ENCODE results near the gene CPED1. TPM values are rescaled to one million over a fixed set of nuclear protein-coding genes. Genes with fewer than 3 reads are reported as not detected.

CPED1 gene
- total RNA-seq, 1 donor from 2014 or later: not detected

DNA sequence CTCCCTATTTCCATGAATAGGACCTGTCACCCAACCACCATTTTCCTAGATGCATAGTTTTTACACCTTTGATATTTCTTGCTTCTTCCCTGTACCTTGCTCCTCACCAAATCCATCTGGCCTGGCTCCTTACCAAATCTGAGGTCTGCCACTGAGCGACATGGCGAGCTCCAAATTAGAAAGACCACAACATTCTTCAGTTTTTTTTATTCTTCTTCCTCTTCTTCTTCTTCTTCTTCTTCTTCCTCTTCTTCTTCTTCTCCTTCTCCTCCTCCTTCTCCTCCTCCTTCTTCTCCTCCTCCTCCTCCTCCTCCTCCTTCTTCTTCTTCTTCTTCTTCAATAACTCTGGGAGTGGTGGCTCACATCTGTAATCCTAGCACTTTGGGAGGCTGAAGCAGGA lies 7.1 kb downstream of the CPED1 start:
- Histone ChIP-seq H3K36me3 (no peaks in the 10 kb centered on the region), H3K4me1 (no peaks in the 10 kb centered on the region), H3K27ac (no peak overlapping the region), H3F3A (ENCODE audit: low read depth) (no peaks in the 10 kb centered on the region), H2AFZ (replicated peaks) (no peak overlapping the region), H3K79me2 (ENCODE audit: low read depth) (no peaks in the 10 kb centered on the region), H3K9me3 (ENCODE audit: low read depth) (no peaks in the 10 kb centered on the region), H3K9ac (no peak overlapping the region), H4K20me1 (ENCODE audit: low read depth) (no peaks in the 10 kb centered on the region), H3K27me3 (peaks cover 9% of the 10 kb centered on the region), H3K4me3 (no peak overlapping the region), H3K4me2 (no peak overlapping the region)
- no peak for DNase-seq (ENCODE audit: low spot score)
- Mint-ChIP-seq H3K27me3 (ENCODE audit: insufficient read depth, low read depth) (no peaks in the 10 kb centered on the region), H3K36me3 (no peaks in the 10 kb centered on the region), H3K4me3 (no peak overlapping the region), H3K27ac (no peak overlapping the region), H3K9me3 (no peaks in the 10 kb centered on the region), H3K4me1 (no peaks in the 10 kb centered on the region)
- TF ChIP-seq EZH2phosphoT487 (IDR thresholded peaks at IDR 0.05): no peak
- TF ChIP-seq, protein P1, sequence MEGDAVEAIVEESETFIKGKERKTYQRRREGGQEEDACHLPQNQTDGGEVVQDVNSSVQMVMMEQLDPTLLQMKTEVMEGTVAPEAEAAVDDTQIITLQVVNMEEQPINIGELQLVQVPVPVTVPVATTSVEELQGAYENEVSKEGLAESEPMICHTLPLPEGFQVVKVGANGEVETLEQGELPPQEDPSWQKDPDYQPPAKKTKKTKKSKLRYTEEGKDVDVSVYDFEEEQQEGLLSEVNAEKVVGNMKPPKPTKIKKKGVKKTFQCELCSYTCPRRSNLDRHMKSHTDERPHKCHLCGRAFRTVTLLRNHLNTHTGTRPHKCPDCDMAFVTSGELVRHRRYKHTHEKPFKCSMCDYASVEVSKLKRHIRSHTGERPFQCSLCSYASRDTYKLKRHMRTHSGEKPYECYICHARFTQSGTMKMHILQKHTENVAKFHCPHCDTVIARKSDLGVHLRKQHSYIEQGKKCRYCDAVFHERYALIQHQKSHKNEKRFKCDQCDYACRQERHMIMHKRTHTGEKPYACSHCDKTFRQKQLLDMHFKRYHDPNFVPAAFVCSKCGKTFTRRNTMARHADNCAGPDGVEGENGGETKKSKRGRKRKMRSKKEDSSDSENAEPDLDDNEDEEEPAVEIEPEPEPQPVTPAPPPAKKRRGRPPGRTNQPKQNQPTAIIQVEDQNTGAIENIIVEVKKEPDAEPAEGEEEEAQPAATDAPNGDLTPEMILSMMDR (IDR thresholded peaks at IDR 0.05): no peak
- no peak for TF ChIP-seq EZH2 (IDR thresholded peaks at IDR 0.05)

GRCh38 chr7:120996333-120996987 lies 7.9 kb downstream of the CPED1 start:
- H3K4me3 Mint-ChIP-seq: no peak overlapping the region
- H3K9me3 Mint-ChIP-seq: no peaks in the 10 kb centered on the region
- no peaks in the 10 kb centered on the region for H3K4me1 Mint-ChIP-seq
- H3K27me3 Mint-ChIP-seq (ENCODE audit: insufficient read depth, low read depth): no peaks in the 10 kb centered on the region
- Histone ChIP-seq H3K79me2 (ENCODE audit: low read depth) (no peaks in the 10 kb centered on the region), H3K27ac (no peak overlapping the region), H3K4me3 (no peak overlapping the region), H3K9ac (no peak overlapping the region), H2AFZ (replicated peaks) (no peak overlapping the region), H3K36me3 (no peaks in the 10 kb centered on the region), H4K20me1 (ENCODE audit: low read depth) (no peaks in the 10 kb centered on the region), H3K4me2 (no peak overlapping the region), H3K4me1 (no peaks in the 10 kb centered on the region), H3F3A (ENCODE audit: low read depth) (no peaks in the 10 kb centered on the region), H3K27me3 (peaks cover under 1% of the 10 kb centered on the region), H3K9me3 (ENCODE audit: low read depth) (no peaks in the 10 kb centered on the region)
- DNase-seq (ENCODE audit: low spot score): no peak
- TF ChIP-seq EZH2phosphoT487 (IDR thresholded peaks at IDR 0.05): no peak
- TF ChIP-seq, protein P1 (IDR thresholded peaks at IDR 0.05): no peak
- TF ChIP-seq EZH2 (IDR thresholded peaks at IDR 0.05): no peak
- H3K36me3 Mint-ChIP-seq: no peaks in the 10 kb centered on the region
- no peak overlapping the region for H3K27ac Mint-ChIP-seq

- no peak for DNase-seq (ENCODE audit: low spot score)
- H3K27me3 Mint-ChIP-seq (ENCODE audit: insufficient read depth, low read depth): no peaks in the 10 kb centered on the region
- H3K27ac Mint-ChIP-seq: no peak overlapping the region
- Histone ChIP-seq H3K9me3 (ENCODE audit: low read depth) (no peaks in the 10 kb centered on the region), H3K79me2 (ENCODE audit: low read depth) (no peaks in the 10 kb centered on the region), H3K4me1 (no peaks in the 10 kb centered on the region), H3K4me2 (no peak overlapping the region), H4K20me1 (ENCODE audit: low read depth) (no peaks in the 10 kb centered on the region), H2AFZ (replicated peaks) (no peak overlapping the region), H3F3A (ENCODE audit: low read depth) (no peaks in the 10 kb centered on the region), H3K4me3 (no peak overlapping the region), H3K36me3 (no peaks in the 10 kb centered on the region), H3K27ac (no peak overlapping the region), H3K27me3 (no peaks in the 10 kb centered on the region), H3K9ac (no peak overlapping the region)
- no peaks in the 10 kb centered on the region for H3K9me3 Mint-ChIP-seq
- no peaks in the 10 kb centered on the region for H3K4me1 Mint-ChIP-seq
- no peak for TF ChIP-seq EZH2 (IDR thresholded peaks at IDR 0.05)
- TF ChIP-seq, protein P1 (IDR thresholded peaks at IDR 0.05): no peak
- no peak for TF ChIP-seq EZH2phosphoT487 (IDR thresholded peaks at IDR 0.05)
- H3K4me3 Mint-ChIP-seq: no peak overlapping the region
- no peaks in the 10 kb centered on the region for H3K36me3 Mint-ChIP-seq
These were observed 8.5 kb downstream of the CPED1 start for GRCh38 chr7:120996988-120997345.
